Thyroid gland (tissue), 4 donors: ENCODE results near the gene MACF1.

ENCODE experiments used
- POLR2A ChIP-seq, 2 donors: fragments of 450-650 bp; IDR thresholded peaks; one replicate each; pipeline ENCODE4 v1.6.1; 2017; ENCODE audit warnings: antibody characterized with exemption in 2 of 2, mild to moderate bottlenecking in 2 of 2, moderate library complexity in 1 of 2
- TF ChIP-seq, protein P1 (sequence below), 6 experiments: fragments of 200-600 bp in 3 of 6; fragments of 450-650 bp in 3 of 6; sonication (generic) in 3 of 6; IDR thresholded peaks; one replicate each; pipeline ENCODE4 v1.5.1; 2016 to 2019; ENCODE audit warnings: antibody characterized with exemption in 6 of 6, mild to moderate bottlenecking in 2 of 6, inconsistent platforms in 1 of 6, moderate library complexity in 1 of 6

DNA sequence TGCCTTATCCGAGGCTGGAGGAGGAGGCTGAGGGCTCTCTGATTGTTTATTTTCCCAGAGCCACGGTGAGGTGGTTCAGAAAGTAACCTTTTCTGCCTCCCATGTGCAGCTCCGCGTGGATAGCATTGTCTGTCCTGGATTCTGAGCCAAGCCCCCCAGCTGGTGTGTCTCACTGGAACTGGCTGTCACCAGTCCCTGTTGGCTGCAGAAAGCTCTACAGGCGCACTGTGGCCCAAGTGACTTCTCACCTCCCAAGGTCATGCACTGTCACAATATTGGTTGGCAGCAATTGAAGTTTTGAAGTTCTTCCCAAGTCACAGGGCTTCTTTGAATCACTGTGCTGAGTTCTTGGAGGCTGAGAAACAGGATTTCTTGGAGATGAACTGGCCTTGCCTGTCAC lies 295.2 kb downstream of the MACF1 start:
- TF ChIP-seq POLR2A (IDR thresholded peaks at IDR 0.05), result no peak
- TF ChIP-seq, protein P1, sequence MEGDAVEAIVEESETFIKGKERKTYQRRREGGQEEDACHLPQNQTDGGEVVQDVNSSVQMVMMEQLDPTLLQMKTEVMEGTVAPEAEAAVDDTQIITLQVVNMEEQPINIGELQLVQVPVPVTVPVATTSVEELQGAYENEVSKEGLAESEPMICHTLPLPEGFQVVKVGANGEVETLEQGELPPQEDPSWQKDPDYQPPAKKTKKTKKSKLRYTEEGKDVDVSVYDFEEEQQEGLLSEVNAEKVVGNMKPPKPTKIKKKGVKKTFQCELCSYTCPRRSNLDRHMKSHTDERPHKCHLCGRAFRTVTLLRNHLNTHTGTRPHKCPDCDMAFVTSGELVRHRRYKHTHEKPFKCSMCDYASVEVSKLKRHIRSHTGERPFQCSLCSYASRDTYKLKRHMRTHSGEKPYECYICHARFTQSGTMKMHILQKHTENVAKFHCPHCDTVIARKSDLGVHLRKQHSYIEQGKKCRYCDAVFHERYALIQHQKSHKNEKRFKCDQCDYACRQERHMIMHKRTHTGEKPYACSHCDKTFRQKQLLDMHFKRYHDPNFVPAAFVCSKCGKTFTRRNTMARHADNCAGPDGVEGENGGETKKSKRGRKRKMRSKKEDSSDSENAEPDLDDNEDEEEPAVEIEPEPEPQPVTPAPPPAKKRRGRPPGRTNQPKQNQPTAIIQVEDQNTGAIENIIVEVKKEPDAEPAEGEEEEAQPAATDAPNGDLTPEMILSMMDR (IDR thresholded peaks at IDR 0.05), result no peak
